ENCODE data around the gene GNAL.
"Not testable (repeated sequence)": the region's sequence is repeated elsewhere in the genome, so short reads cannot be mapped to it uniquely, and the experiment has no call there.

GNAL gene

GRCh38 chr18:11689669-11690565 lies 853 bp downstream of the GNAL start (continued):
- TF ChIP-seq PRDM4 (tag by site-specific recombination; IDR thresholded peaks at IDR 0.05) = no peak
- TF ChIP-seq MZF1 (tag by site-specific recombination; IDR thresholded peaks at IDR 0.05; ENCODE audit: borderline replicate concordance) = peak; percentile 98
- no peak for TF ChIP-seq ZNF660 (tag by site-specific recombination; IDR thresholded peaks at IDR 0.05)
- TF ChIP-seq FEZF1 (tag by site-specific recombination; IDR thresholded peaks at IDR 0.05) = peak; percentile 66
- TF ChIP-seq ZNF335 (tag by site-specific recombination; conservative IDR thresholded peaks at IDR 0.05) = peak; percentile 70

GRCh38 chr18:11690660-11691059 lies 1.6 kb downstream of the GNAL start:
- H3K4me1 ChIP-seq (ENCODE audit: control insufficient read depth, insufficient read depth, low read length); H3K9me3 ChIP-seq (ENCODE audit: control insufficient read depth, insufficient read depth, low read depth, low read length); H3K36me3 ChIP-seq (ENCODE audit: control insufficient read depth in 2 of 2, insufficient read depth in 1 of 2, low read length in 2 of 2); H3K27ac ChIP-seq (ENCODE audit: extremely low read depth, low read depth, low read length); H3K4me3 ChIP-seq (ENCODE audit: low read depth, low read length): not testable (repeated sequence)
- POLR2A ChIA-PET = interaction anchor here (0.7 kb wide), 1 partner anchor 11 kb away, joined by 4 read pairs; no protein-coding TSS in a partner anchor
- CTCF ChIA-PET = interaction anchor here (0.6 to 3.2 kb wide), 2 partner anchors 35 to 649 kb away, joined by 3 to 12 read pairs; no protein-coding TSS in a partner anchor
- TF ChIP-seq ZNF146 (tag by site-specific recombination; IDR thresholded peaks at IDR 0.05) (peak; percentile 88), ZNF580 (tag by site-specific recombination; IDR thresholded peaks at IDR 0.05) (peak; percentile 60; the same call in 1 of the 2 replicates)

- H3K4me1 ChIP-seq (ENCODE audit: control insufficient read depth, insufficient read depth, low read length) = peaks cover 7% of the 10 kb centered on the region
- no peak overlapping the region for H3K27ac ChIP-seq (ENCODE audit: extremely low read depth, low read depth, low read length)
- POLR2A ChIA-PET = no interaction called here
- no peaks in the 10 kb centered on the region for H3K36me3 ChIP-seq (ENCODE audit: control insufficient read depth in 2 of 2, insufficient read depth in 1 of 2, low read length in 2 of 2)
- no peaks in the 10 kb centered on the region for H3K9me3 ChIP-seq (ENCODE audit: control insufficient read depth, insufficient read depth, low read depth, low read length)
- TF ChIP-seq ZNF23 (tag by site-specific recombination; IDR thresholded peaks at IDR 0.05; ENCODE audit: borderline replicate concordance) = no peak
- no peak for TF ChIP-seq ZNF747 (tag by site-specific recombination; IDR thresholded peaks at IDR 0.05)
- no peak for TF ChIP-seq ZNF10 (tag by site-specific recombination; IDR thresholded peaks at IDR 0.05)
- TF ChIP-seq ZNF664 (tag by site-specific recombination; IDR thresholded peaks at IDR 0.05) = no peak
- TF ChIP-seq ZNF416 (tag by site-specific recombination; IDR thresholded peaks at IDR 0.05) = no peak
- TF ChIP-seq MEIS1 (CRISPR knock-in tag; IDR thresholded peaks at IDR 0.05; ENCODE audit: borderline replicate concordance) = no peak
- TF ChIP-seq ZSCAN4 (tag by site-specific recombination; IDR thresholded peaks at IDR 0.05) = peak; percentile 59; the same call in 1 of the 2 replicates
- no peak for TF ChIP-seq ZNF621 (tag by site-specific recombination; IDR thresholded peaks at IDR 0.05)
- no peak overlapping the region for H3K4me3 ChIP-seq (ENCODE audit: low read depth, low read length)
- CTCF ChIA-PET = no interaction called here
Observed at GRCh38 chr18:11695736-11696135, 6.7 kb downstream of the GNAL start.

GRCh38 chr18:11696451-11696850 lies 7.4 kb downstream of the GNAL start:
- POLR2A ChIA-PET = no interaction called here
- H3K4me1 ChIP-seq (ENCODE audit: control insufficient read depth, insufficient read depth, low read length) = peaks cover 7% of the 10 kb centered on the region
- H3K4me3 ChIP-seq (ENCODE audit: low read depth, low read length) = no peak overlapping the region
- CTCF ChIA-PET = no interaction called here
- no peaks in the 10 kb centered on the region for H3K36me3 ChIP-seq (ENCODE audit: control insufficient read depth in 2 of 2, insufficient read depth in 1 of 2, low read length in 2 of 2)
- H3K9me3 ChIP-seq (ENCODE audit: control insufficient read depth, insufficient read depth, low read depth, low read length) = no peaks in the 10 kb centered on the region
- no peak overlapping the region for H3K27ac ChIP-seq (ENCODE audit: extremely low read depth, low read depth, low read length)
- TF ChIP-seq ZNF121 (tag by site-specific recombination; IDR thresholded peaks at IDR 0.05) (no peak), ZNF549 (tag by site-specific recombination; IDR thresholded peaks at IDR 0.05) (no peak), ZSCAN4 (tag by site-specific recombination; IDR thresholded peaks at IDR 0.05) (no peak), ZNF488 (tag by site-specific recombination; IDR thresholded peaks at IDR 0.05) (no peak), ZNF404 (tag by site-specific recombination; IDR thresholded peaks at IDR 0.05) (no peak), ZBTB44 (tag by site-specific recombination; IDR thresholded peaks at IDR 0.05) (peak; percentile 86)

Measured in HEK293 (cell line).